HG03039 (cell line): Measurements from ENCODE around the gene DAGLA.

ENCODE experiments used
- ATAC-seq: cut with Tn5 transposase; IDR thresholded peaks from one replicate; pipeline ENCODE4 v1.9.1; 2021; ENCODE audit warnings: mild to moderate bottlenecking, moderate library complexity; ENCODE audit not compliant: unreplicated experiment

DAGLA gene

GRCh38 chr11:61742391-61742790 lies 62.2 kb downstream of the DAGLA start:
- no peak for ATAC-seq

- no peak for ATAC-seq
These were observed 63.4 kb downstream of the DAGLA start for GRCh38 chr11:61743486-61744095.

GRCh38 chr11:61744181-61744580 lies 64.0 kb downstream of the DAGLA start:
- ATAC-seq, result no peak

- ATAC-seq, result no peak
These were observed 64.5 kb downstream of the DAGLA start for GRCh38 chr11:61744609-61745156.

- ATAC-seq, result no peak
These were observed 65.7 kb downstream of the DAGLA start for GRCh38 chr11:61745781-61746441.

- ATAC-seq, result no peak
These were observed 66.4 kb downstream of the DAGLA start for GRCh38 chr11:61746442-61747191.

GRCh38 chr11:61747192-61747966 lies 67.2 kb downstream of the DAGLA start:
- peak; percentile 46 for ATAC-seq

GRCh38 chr11:61747967-61748285 lies 67.7 kb downstream of the DAGLA start:
- no peak for ATAC-seq

GRCh38 chr11:61749591-61750217 lies 69.5 kb downstream of the DAGLA start:
- no peak for ATAC-seq

GRCh38 chr11:61750631-61751273 lies 70.6 kb downstream of the DAGLA start:
- no peak for ATAC-seq

GRCh38 chr11:61751384-61751783 lies 71.2 kb downstream of the DAGLA start:
- ATAC-seq, result no peak

GRCh38 chr11:61752117-61752924 lies 72.1 kb downstream of the DAGLA start, which contains the start of gene MYRF:
Gene MYRF, plus strand, starts transcription at chr11:61752636. Its CDS starts 109 bp downstream, at chr11:61752745.
- no peak for ATAC-seq

GRCh38 chr11:61752925-61753521 lies 72.8 kb downstream of the DAGLA start:
- ATAC-seq, result no peak

- no peak for ATAC-seq
These were observed 73.5 kb downstream of the DAGLA start for GRCh38 chr11:61753672-61754071.

GRCh38 chr11:61754534-61755482 lies 74.6 kb downstream of the DAGLA start:
- ATAC-seq, result no peak

- ATAC-seq, result no peak
These were observed 75.9 kb downstream of the DAGLA start for GRCh38 chr11:61756147-61756451.

GRCh38 chr11:61756452-61757212 lies 76.4 kb downstream of the DAGLA start:
- no peak for ATAC-seq
